Spinal cord (tissue), 10 donors: ENCODE results near the gene UTS2R. TPM values are rescaled to one million over a fixed set of nuclear protein-coding genes. Genes with fewer than 3 reads are reported as not detected.

Source experiments
- DNase-seq, 6 donors: peaks; one replicate each; pipeline versions ENCODE4 v3.0.0 to v3.0.0-alpha.2; 2013 to 2015; ENCODE audit warnings: low spot score in 6 of 6, low read depth in 4 of 6
- H3K27ac ChIP-seq: one replicate; pipeline ENCODE4 v1.5.1; 2013; ENCODE audit warnings: low read depth, low read length, control low read depth
- H3K27me3 ChIP-seq: one replicate; pipeline ENCODE4 v1.6.1; 2013; ENCODE audit warnings: low read length; ENCODE audit not compliant: control insufficient read depth, insufficient read depth
- H3K36me3 ChIP-seq: one replicate; pipeline ENCODE4 v1.6.1; 2013; ENCODE audit warnings: low read length; ENCODE audit not compliant: control insufficient read depth, insufficient read depth
- H3K4me1 ChIP-seq: one replicate; pipeline ENCODE4 v1.6.1; 2013; ENCODE audit warnings: low read length; ENCODE audit not compliant: control insufficient read depth, insufficient read depth
- H3K4me3 ChIP-seq: one replicate; pipeline ENCODE4 v1.5.1; 2013; ENCODE audit warnings: low read depth, low read length, control low read depth
- H3K9me3 ChIP-seq: one replicate; pipeline ENCODE4 v1.6.1; 2013; ENCODE audit warnings: low read length; ENCODE audit not compliant: control insufficient read depth, insufficient read depth
- WGBS: methylation state at CpG from one replicate; pipeline ENCODE4 v1.1.5; 2013; ENCODE audit warnings: missing lambda C conversion rate; ENCODE audit not compliant: insufficient coverage; 5-methylcytosine and 5-hydroxymethylcytosine counted together
- polyA plus RNA-seq, 2 donors: library from polyadenylated mRNA; unstranded; fragments of 120-200 nt; gene quantifications; one replicate each; pipeline ENCODE4 v1.2.1, GENCODE V29; 2013; ENCODE audit not compliant: insufficient read length in 2 of 2
- total RNA-seq, 2 donors: library from RNA; depleted of rRNA in 1 of 2; stranded (reverse); fragments of 120-200 nt in 1 of 2; fragments of >200 nt in 1 of 2; gene quantifications; one replicate each; pipeline versions ENCODE4 v1.2.3 to v1.2.4, GENCODE V29; 2013 to 2014
- donor health status: healthy.

The UTS2R gene
- total and polyA plus RNA-seq, 4 donors = 0.11 to 0.32 (median 0.19) TPM; not detected in 1

DNA sequence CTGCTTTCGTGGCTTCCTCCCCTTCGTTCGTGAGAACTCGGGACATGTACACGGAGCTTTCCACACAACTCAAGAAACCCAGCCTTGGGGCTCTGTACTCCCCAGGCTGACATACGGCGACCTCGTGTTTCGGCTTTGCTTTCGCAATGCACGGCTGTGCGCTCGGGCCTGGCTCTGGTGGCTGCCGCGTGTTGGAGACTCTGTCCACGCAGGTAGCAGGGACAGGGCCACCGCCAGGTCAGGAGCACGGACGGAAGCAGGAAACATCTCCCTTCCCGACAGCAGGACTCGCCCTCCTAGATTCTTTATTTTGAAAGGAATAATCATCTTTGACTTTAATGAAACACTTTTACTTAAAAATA, 17.3 kb downstream of the UTS2R start:
- Histone ChIP-seq H3K36me3 (peaks cover 65% of the 10 kb centered on the region), H3K27ac (no peak overlapping the region), H3K27me3 (peaks cover 2% of the 10 kb centered on the region), H3K9me3 (no peaks in the 10 kb centered on the region), H3K4me1 (peaks cover 26% of the 10 kb centered on the region), H3K4me3 (no peak overlapping the region)
- 97% methylated on average over 16 of the region's 21 CpGs for WGBS
- DNase-seq = no peak

DNA sequence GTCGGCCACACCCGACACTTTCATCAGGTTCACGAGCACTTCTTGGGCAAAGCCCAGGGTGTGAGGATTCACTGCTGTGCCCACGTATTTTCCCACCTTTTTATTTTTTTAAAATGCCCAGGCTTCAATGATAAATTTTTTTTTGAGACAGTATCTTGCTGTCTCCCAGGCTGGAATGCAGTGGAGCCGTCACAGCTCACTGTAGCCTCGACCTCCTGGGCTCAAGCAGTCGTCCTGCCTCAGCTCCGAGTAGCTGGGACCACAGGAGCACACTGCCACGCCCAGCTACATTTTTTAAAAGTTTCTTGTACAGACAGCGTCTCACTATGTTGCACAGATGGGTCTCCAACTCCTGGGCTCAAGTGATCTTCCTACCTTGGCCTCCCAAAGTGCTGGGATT, 17.8 kb downstream of the UTS2R start:
- Histone ChIP-seq H3K4me1 (peaks cover 26% of the 10 kb centered on the region), H3K9me3 (no peaks in the 10 kb centered on the region), H3K27ac (no peak overlapping the region), H3K4me3 (no peak overlapping the region), H3K27me3 (peaks cover 1% of the 10 kb centered on the region), H3K36me3 (peaks cover 69% of the 10 kb centered on the region)
- DNase-seq = no peak
- 92% methylated on average over 8 of the region's 10 CpGs for WGBS

DNA sequence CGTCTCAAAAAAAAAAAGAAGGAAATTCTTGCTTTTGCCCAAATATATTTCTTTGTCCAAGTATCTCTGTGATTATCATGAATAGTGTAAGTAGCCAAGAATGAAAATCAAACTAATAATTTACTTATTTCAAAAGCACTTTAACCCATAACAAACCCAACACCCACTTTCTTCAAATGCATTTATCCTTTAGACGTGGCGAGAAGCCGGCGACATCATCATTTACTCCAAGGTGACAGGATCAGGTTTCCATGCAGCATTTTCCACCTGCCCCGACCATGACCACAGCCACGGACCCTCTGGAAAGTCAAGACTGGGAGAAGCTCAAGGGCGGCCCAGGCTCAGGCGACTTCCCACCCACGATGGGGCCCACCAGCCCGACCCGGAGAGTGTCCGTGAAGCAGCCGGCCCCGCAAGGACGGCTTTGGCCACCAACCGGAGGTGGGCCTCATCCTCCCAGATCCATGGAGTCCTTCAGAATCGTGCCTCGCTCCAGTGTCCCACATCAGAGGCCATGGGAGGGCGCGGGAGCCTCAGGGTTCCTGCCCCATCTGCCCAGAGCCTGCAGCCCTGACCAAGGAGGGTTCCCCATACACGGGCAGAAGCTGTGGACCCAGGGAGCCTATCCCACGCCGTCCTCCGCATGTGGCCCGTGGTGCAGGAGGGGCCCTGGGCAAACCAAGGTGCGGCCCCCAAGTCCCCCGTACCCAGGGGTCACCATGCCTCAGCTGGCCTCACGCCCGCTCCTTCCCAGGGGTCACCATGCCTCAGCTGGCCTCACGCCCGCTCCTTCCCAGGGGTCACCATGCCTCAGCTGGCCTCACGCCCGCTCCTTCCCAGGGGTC, 18.7 kb downstream of the UTS2R start:
- H3K4me3 ChIP-seq = no peak overlapping the region
- H3K4me1 ChIP-seq = peaks cover 18% of the 10 kb centered on the region
- WGBS = 95% methylated on average over 25 of the region's 34 CpGs
- H3K27ac ChIP-seq = no peak overlapping the region
- no peak for DNase-seq
- H3K36me3 ChIP-seq = peaks cover 74% of the 10 kb centered on the region
- H3K9me3 ChIP-seq = no peaks in the 10 kb centered on the region
- H3K27me3 ChIP-seq = no peaks in the 10 kb centered on the region

DNA sequence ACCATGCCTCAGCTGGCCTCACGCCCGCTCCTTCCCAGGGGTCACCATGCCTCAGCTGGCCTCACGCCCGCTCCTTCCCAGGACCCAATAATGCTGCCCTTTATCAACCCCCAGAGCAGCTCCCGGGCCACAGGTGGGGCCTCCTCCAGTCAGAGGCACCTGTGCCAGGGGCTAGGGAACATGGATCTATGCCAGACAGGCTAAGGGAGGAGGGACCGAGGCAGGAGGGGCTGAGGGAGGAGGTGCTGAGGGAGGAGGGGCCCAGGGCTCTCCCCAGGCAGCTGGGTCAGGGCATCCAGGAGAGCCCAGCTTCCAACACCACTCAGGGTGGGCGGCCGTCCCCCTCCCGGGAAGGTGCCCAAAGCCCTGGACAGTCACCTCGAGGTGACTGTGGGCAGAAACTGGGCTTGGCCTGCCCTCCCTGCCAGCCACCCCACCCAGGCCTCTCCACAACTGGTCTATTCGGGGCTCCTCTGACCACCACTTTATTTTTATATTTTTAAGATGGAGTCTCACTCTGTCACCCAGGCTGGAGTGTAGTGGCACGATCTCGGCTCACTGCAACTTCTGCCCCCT, 19.4 kb downstream of the UTS2R start:
- WGBS = 93% methylated on average over 7 of the region's 13 CpGs
- Histone ChIP-seq H3K36me3 (peaks cover 77% of the 10 kb centered on the region), H3K27me3 (no peaks in the 10 kb centered on the region), H3K4me1 (peaks cover 11% of the 10 kb centered on the region), H3K4me3 (no peak overlapping the region), H3K27ac (no peak overlapping the region), H3K9me3 (no peaks in the 10 kb centered on the region)
- no peak for DNase-seq

DNA sequence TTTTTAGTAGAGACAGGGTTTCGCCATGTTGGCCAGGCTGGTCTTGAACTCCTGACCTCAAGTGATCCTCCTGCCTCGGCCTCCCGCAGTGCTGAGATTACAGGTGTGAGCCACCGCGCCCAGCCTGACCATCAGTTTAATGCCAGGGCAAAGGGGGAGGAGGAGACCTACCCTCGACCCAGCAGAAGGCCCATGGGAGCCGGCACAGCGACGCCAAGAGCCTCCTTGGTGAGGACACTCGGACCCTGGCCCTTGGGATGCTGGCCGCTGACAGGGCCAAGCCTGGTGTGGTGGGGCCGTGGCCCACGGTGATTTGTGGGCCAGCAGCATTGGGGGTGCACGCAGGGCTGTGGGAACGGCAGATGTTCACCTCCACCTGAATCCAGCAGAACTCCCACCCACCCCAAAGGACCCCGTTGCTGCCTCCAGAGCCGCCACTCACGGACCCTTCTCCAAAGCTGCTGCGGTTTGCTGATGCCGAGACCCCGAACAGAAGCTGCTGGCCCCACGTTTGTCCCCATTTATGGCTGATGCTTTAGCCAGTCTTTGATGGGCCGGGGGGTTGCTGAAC, 20.0 kb downstream of the UTS2R start:
- no peak for DNase-seq
- no peak overlapping the region for H3K27ac ChIP-seq
- H3K4me3 ChIP-seq = no peak overlapping the region
- H3K27me3 ChIP-seq = no peaks in the 10 kb centered on the region
- H3K9me3 ChIP-seq = no peaks in the 10 kb centered on the region
- H3K36me3 ChIP-seq = peaks cover 76% of the 10 kb centered on the region
- H3K4me1 ChIP-seq = peaks cover 5% of the 10 kb centered on the region
- WGBS = 97% methylated on average over 23 of the region's 23 CpGs

DNA sequence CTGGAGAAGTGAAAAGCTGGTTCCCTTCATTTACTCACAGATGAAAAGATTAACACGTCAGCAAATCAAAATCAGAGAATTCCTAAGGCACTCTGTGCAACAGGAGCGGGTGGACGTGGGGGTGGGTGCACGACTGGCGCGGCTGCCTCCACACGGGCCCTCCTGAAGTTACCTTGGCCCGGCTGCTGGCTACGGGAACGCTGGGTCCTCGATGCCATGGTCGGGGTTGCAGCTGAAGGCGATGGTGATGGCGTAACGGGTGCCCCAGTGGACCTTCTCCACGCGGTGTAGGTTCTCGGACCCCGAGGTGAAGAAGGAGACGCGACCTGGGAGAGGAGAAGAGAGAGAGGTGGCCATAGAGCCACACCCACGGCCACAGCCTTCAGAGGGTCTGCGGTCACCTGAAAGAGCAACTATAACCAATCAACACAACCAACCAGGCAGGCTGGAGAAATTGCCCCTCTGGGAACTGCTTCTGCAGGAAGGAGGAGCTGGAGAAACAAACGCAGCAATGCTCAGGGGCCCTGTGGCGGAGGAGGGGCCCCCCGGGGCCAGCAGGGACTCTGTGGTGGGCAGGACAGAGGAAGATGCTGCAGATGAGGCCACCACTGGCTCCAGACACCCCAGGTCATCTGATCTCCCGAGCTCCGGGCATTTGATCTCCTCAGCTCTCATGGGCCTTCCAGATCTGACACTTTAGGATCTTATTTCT, 20.8 kb downstream of the UTS2R start:
- no peak overlapping the region for H3K27ac ChIP-seq
- DNase-seq = no peak
- H3K27me3 ChIP-seq = no peaks in the 10 kb centered on the region
- H3K9me3 ChIP-seq = no peaks in the 10 kb centered on the region
- H3K4me1 ChIP-seq = no peaks in the 10 kb centered on the region
- H3K36me3 ChIP-seq = peaks cover 76% of the 10 kb centered on the region
- H3K4me3 ChIP-seq = no peak overlapping the region
- WGBS = 91% methylated on average over 24 of the region's 28 CpGs

DNA sequence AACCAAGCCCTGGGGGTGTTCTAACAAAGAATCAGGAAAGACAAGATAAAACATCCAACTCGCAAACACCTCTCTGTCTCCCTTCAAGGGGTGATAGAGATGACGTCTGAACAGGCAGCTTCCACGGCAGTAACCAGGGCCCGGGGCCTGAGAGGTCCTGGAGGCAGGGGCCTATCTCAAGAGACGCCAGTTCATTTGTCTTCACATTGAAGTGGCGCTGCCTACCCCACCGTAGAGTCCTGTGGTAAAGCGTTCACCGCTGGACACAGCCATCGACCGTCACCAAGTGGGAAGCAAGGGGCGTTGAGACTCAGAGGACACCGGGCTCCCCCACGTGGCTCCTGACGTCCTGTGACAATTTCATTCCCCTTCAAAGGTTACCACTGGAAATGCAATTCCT, 21.4 kb downstream of the UTS2R start:
- 93% methylated on average over 14 of the region's 15 CpGs for WGBS
- no peaks in the 10 kb centered on the region for H3K9me3 ChIP-seq
- no peaks in the 10 kb centered on the region for H3K27me3 ChIP-seq
- H3K4me1 ChIP-seq = no peaks in the 10 kb centered on the region
- no peak for DNase-seq
- H3K36me3 ChIP-seq = peaks cover 81% of the 10 kb centered on the region
- H3K27ac ChIP-seq = no peak overlapping the region
- no peak overlapping the region for H3K4me3 ChIP-seq

DNA sequence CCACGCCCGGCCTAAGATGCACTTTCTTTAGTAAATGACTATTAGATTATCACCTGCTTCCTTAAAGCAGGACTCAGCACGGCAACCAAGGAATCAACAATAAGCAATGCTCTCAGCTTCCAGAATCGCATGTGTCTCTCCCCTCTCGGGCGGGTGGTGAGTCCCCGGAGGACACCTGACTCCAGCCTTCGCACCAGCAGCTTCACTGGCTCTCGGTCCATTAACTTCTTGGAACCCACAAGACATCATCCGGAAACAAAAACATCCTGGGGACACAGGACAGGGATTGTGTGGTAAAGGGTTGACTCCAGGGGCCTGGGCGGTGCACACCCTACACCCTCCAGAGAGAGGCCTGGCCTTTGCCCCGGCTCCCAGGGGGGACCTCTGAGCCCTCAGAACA, 22.7 kb downstream of the UTS2R start:
- Histone ChIP-seq H3K4me3 (no peak overlapping the region), H3K9me3 (no peaks in the 10 kb centered on the region), H3K36me3 (peaks cover 76% of the 10 kb centered on the region), H3K4me1 (peaks cover 4% of the 10 kb centered on the region), H3K27ac (no peak overlapping the region), H3K27me3 (no peaks in the 10 kb centered on the region)
- WGBS = 94% methylated on average over 9 of the region's 12 CpGs
- no peak for DNase-seq

DNA sequence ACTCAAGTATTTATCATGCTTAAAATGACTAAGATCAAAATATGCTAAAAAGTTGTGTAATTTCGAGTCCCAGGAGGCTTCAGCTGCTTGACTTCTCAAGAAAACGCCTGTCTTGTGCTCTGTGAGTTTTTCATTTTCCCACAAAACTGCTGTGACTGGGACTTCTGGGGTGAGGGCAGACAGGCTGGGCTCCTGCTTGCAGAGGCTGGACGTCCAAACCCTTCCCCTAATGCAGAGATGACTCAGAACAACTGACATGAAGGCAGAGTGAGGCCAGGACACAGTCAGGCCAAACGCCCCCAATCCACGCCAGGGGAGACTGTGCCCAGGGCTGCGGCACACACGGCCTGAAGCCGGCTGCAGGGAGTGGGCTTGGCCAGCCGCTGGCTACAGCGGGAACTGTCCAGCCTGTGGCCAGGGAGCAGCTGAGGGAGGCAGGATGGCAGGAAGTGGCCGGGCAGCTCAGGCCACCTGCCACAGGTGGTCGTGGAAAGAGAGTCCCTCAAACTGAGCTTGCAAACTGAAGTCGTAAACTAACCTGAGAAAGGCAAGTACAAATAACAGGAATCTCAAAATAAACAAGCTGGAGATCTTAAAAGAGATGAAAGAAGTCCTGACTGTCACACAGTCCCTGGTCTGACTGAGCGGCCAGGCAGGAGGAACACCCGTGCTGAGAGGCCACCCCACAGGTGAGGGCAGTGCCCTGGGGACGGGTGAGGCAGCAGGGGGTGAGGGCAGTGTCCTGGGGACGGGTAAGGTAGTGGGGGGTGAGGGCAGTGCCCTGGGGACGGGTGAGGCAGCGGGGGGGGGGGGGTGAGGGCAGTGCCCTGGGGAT, 25.3 kb downstream of the UTS2R start:
- H3K36me3 ChIP-seq = peaks cover 75% of the 10 kb centered on the region
- H3K9me3 ChIP-seq = no peaks in the 10 kb centered on the region
- WGBS = 78% methylated on average over 13 of the region's 19 CpGs
- no peaks in the 10 kb centered on the region for H3K27me3 ChIP-seq
- peaks cover 14% of the 10 kb centered on the region for H3K4me1 ChIP-seq
- DNase-seq = no peak
- no peak overlapping the region for H3K27ac ChIP-seq
- no peak overlapping the region for H3K4me3 ChIP-seq
